Spinal cord (tissue), 10 donors: ENCODE results near the gene SPCS3. TPM values are rescaled to one million over a fixed set of nuclear protein-coding genes. Genes with fewer than 3 reads are reported as not detected.
A peak's percentile ranks its signal among the peaks of the same experiment; 100 is the strongest.
"Not testable (repeated sequence)": the region's sequence is repeated elsewhere in the genome, so short reads cannot be mapped to it uniquely, and the experiment has no call there.

ENCODE experiments used
- DNase-seq, 6 donors: peaks; one replicate each; pipeline versions ENCODE4 v3.0.0 to v3.0.0-alpha.2; 2013 to 2015; ENCODE audit warnings: low spot score in 6 of 6, low read depth in 4 of 6
- H3K27ac ChIP-seq: one replicate; pipeline ENCODE4 v1.5.1; 2013; ENCODE audit warnings: low read depth, low read length, control low read depth
- H3K27me3 ChIP-seq: one replicate; pipeline ENCODE4 v1.6.1; 2013; ENCODE audit warnings: low read length; ENCODE audit not compliant: control insufficient read depth, insufficient read depth
- H3K36me3 ChIP-seq: one replicate; pipeline ENCODE4 v1.6.1; 2013; ENCODE audit warnings: low read length; ENCODE audit not compliant: control insufficient read depth, insufficient read depth
- H3K4me1 ChIP-seq: one replicate; pipeline ENCODE4 v1.6.1; 2013; ENCODE audit warnings: low read length; ENCODE audit not compliant: control insufficient read depth, insufficient read depth
- H3K4me3 ChIP-seq: one replicate; pipeline ENCODE4 v1.5.1; 2013; ENCODE audit warnings: low read depth, low read length, control low read depth
- H3K9me3 ChIP-seq: one replicate; pipeline ENCODE4 v1.6.1; 2013; ENCODE audit warnings: low read length; ENCODE audit not compliant: control insufficient read depth, insufficient read depth
- whole genome bisulfite sequencing: methylation state at CpG from one replicate; pipeline ENCODE4 v1.1.5; 2013; ENCODE audit warnings: missing lambda C conversion rate; ENCODE audit not compliant: insufficient coverage; 5-methylcytosine and 5-hydroxymethylcytosine counted together
- polyA plus RNA-seq, 2 donors: library from polyadenylated mRNA; unstranded; fragments of 120-200 nt; gene quantifications; one replicate each; pipeline ENCODE4 v1.2.1, GENCODE V29; 2013; ENCODE audit not compliant: insufficient read length in 2 of 2
- total RNA-seq, 2 donors: library from RNA; depleted of rRNA in 1 of 2; stranded (reverse); fragments of 120-200 nt in 1 of 2; fragments of >200 nt in 1 of 2; gene quantifications; one replicate each; pipeline versions ENCODE4 v1.2.3 to v1.2.4, GENCODE V29; 2013 to 2014
- donor health status: healthy.

The SPCS3 gene
- total and polyA plus RNA-seq, 4 donors = 59.6 to 156 (median 68.4) TPM

GRCh38 chr4:176286728-176287127, 33.0 kb upstream of the SPCS3 start:
- H3K4me1 ChIP-seq = no peaks in the 10 kb centered on the region
- H3K4me3 ChIP-seq = no peak overlapping the region
- H3K27ac ChIP-seq = no peak overlapping the region
- no peaks in the 10 kb centered on the region for H3K36me3 ChIP-seq
- peaks cover 1% of the 10 kb centered on the region for H3K9me3 ChIP-seq
- no peaks in the 10 kb centered on the region for H3K27me3 ChIP-seq
- DNase-seq = no peak
- 45% methylated on average over 2 of the region's 3 CpGs for WGBS

- DNase-seq = peak in 1 of 6 donors; percentile 39
- H3K4me3 ChIP-seq = no peak overlapping the region
- no peaks in the 10 kb centered on the region for H3K36me3 ChIP-seq
- H3K4me1 ChIP-seq = no peaks in the 10 kb centered on the region
- no peak overlapping the region for H3K27ac ChIP-seq
- H3K9me3 ChIP-seq = no peaks in the 10 kb centered on the region
- no peaks in the 10 kb centered on the region for H3K27me3 ChIP-seq
These were observed 32.2 kb upstream of the SPCS3 start for GRCh38 chr4:176287546-176287945.

GRCh38 chr4:176288020-176288419, 31.7 kb upstream of the SPCS3 start:
- DNase-seq = no peak
- Histone ChIP-seq H3K9me3 (no peaks in the 10 kb centered on the region), H3K27me3 (no peaks in the 10 kb centered on the region), H3K4me1 (no peaks in the 10 kb centered on the region), H3K36me3 (no peaks in the 10 kb centered on the region), H3K4me3 (no peak overlapping the region), H3K27ac (no peak overlapping the region)

GRCh38 chr4:176289561-176289960, 30.2 kb upstream of the SPCS3 start:
- Histone ChIP-seq H3K9me3 (no peaks in the 10 kb centered on the region), H3K27ac (no peak overlapping the region), H3K4me1 (no peaks in the 10 kb centered on the region), H3K27me3 (no peaks in the 10 kb centered on the region), H3K4me3 (no peak overlapping the region), H3K36me3 (no peaks in the 10 kb centered on the region)
- no peak for DNase-seq
- 91% methylated on average over 3 of the region's 6 CpGs for WGBS

- Histone ChIP-seq H3K27ac (no peak overlapping the region), H3K27me3 (no peaks in the 10 kb centered on the region), H3K4me3 (no peak overlapping the region), H3K36me3 (no peaks in the 10 kb centered on the region), H3K4me1 (no peaks in the 10 kb centered on the region), H3K9me3 (no peaks in the 10 kb centered on the region)
- DNase-seq = no peak
- 57% methylated on average over 1 of the region's 3 CpGs for WGBS
These were observed 29.2 kb upstream of the SPCS3 start for GRCh38 chr4:176290520-176290919.

- WGBS = no CpG with 5 or more reads among the region's 3 CpGs
- Histone ChIP-seq H3K9me3 (no peaks in the 10 kb centered on the region), H3K4me3 (no peak overlapping the region), H3K36me3 (no peaks in the 10 kb centered on the region), H3K4me1 (no peaks in the 10 kb centered on the region), H3K27ac (no peak overlapping the region), H3K27me3 (no peaks in the 10 kb centered on the region)
- no peak for DNase-seq
These were observed 28.0 kb upstream of the SPCS3 start for GRCh38 chr4:176291748-176292147.

- Histone ChIP-seq H3K36me3 (no peaks in the 10 kb centered on the region), H3K27ac (no peak overlapping the region), H3K4me1 (no peaks in the 10 kb centered on the region), H3K9me3 (no peaks in the 10 kb centered on the region), H3K4me3 (no peak overlapping the region), H3K27me3 (no peaks in the 10 kb centered on the region)
- no CpG with 5 or more reads among the region's 1 CpG for WGBS
- no peak for DNase-seq
These were observed 26.8 kb upstream of the SPCS3 start for GRCh38 chr4:176292920-176293319.

- no peak overlapping the region for H3K4me3 ChIP-seq
- WGBS = no CpG with 5 or more reads among the region's 1 CpG
- H3K36me3 ChIP-seq = no peaks in the 10 kb centered on the region
- H3K27me3 ChIP-seq = no peaks in the 10 kb centered on the region
- DNase-seq = no peak
- no peaks in the 10 kb centered on the region for H3K9me3 ChIP-seq
- H3K27ac ChIP-seq = no peak overlapping the region
- H3K4me1 ChIP-seq = no peaks in the 10 kb centered on the region
These were observed 26.1 kb upstream of the SPCS3 start for GRCh38 chr4:176293660-176294059.

- DNase-seq, H3K36me3 ChIP-seq, H3K9me3 ChIP-seq, H3K4me3 ChIP-seq, H3K4me1 ChIP-seq, H3K27me3 ChIP-seq, H3K27ac ChIP-seq: not testable (repeated sequence)
- WGBS = 46% methylated on average over 5 of the region's 5 CpGs
These were observed 23.9 kb upstream of the SPCS3 start for GRCh38 chr4:176295907-176296306.

- Histone ChIP-seq H3K9me3 (no peaks in the 10 kb centered on the region), H3K4me1 (no peaks in the 10 kb centered on the region), H3K27ac (no peak overlapping the region), H3K27me3 (no peaks in the 10 kb centered on the region), H3K36me3 (no peaks in the 10 kb centered on the region), H3K4me3 (no peak overlapping the region)
- DNase-seq = no peak
- 88% methylated on average over 6 of the region's 6 CpGs for WGBS
These were observed 21.1 kb upstream of the SPCS3 start for GRCh38 chr4:176298664-176299063.
